GM23338 (cell line): Measurements from ENCODE around the gene DFFB. TPM values are rescaled to one million over a fixed set of nuclear protein-coding genes. Genes with fewer than 3 reads are reported as not detected.
"Not testable (repeated sequence)": the region's sequence is repeated elsewhere in the genome, so short reads cannot be mapped to it uniquely, and the experiment has no call there.

Experiments
- ATAC-seq: fragments of 200-7000 bp; cut with Tn5 transposase; 3 replicates; pipeline ENCODE4 v1.9.1; 2020
- DNase-seq: peaks from one replicate; pipeline ENCODE4 v3.0.0-alpha.2; 2015; ENCODE audit warnings: low spot score
- H2AFZ ChIP-seq: fragments of 200-600 bp; sonication (generic); 2 replicates; pipeline ENCODE4 v1.8.0; 2016; ENCODE audit warnings: antibody characterized with exemption, mild to moderate bottlenecking, moderate library complexity
- H3F3A ChIP-seq: fragments of 200-600 bp; sonication (generic); replicated peaks from 2 replicates; pipeline ENCODE4 v1.8.0; 2017; ENCODE audit warnings: antibody characterized with exemption, mixed run types, low read depth
- H3K27ac ChIP-seq: fragments of 200-600 bp; sonication (generic); 2 replicates; pipeline ENCODE4 v1.6.1; 2016; ENCODE audit warnings: low read depth
- H3K27me3 ChIP-seq: fragments of 200-600 bp; sonication (generic); 2 replicates; pipeline ENCODE4 v1.8.0; 2016; ENCODE audit warnings: mild to moderate bottlenecking, mixed run types, moderate library complexity; ENCODE audit not compliant: insufficient read depth
- H3K36me3 ChIP-seq: fragments of 200-600 bp; sonication (generic); 2 replicates; pipeline ENCODE4 v1.8.0; 2016; ENCODE audit warnings: mild to moderate bottlenecking; ENCODE audit not compliant: insufficient read depth
- H3K4me1 ChIP-seq: fragments of 200-600 bp; sonication (generic); 2 replicates; pipeline ENCODE4 v1.8.0; 2016; ENCODE audit warnings: mild to moderate bottlenecking, moderate library complexity; ENCODE audit not compliant: insufficient read depth
- H3K4me2 ChIP-seq: fragments of 200-600 bp; sonication (generic); 2 replicates; pipeline ENCODE4 v1.7.1; 2017; ENCODE audit warnings: mixed run types
- H3K4me3 ChIP-seq: fragments of 200-600 bp; sonication (generic); 2 replicates; pipeline ENCODE4 v1.6.1; 2016; ENCODE audit warnings: mixed run types
- H3K79me2 ChIP-seq: fragments of 200-600 bp; sonication (generic); replicated peaks from 2 replicates; pipeline ENCODE4 v1.8.0; 2017; ENCODE audit warnings: mild to moderate bottlenecking; ENCODE audit not compliant: insufficient read depth
- H3K9me2 ChIP-seq: fragments of 200-600 bp; sonication (generic); 2 replicates; pipeline ENCODE4 v1.8.0; 2017; ENCODE audit not compliant: insufficient read depth
- H4K20me1 ChIP-seq: fragments of 200-600 bp; sonication (generic); replicated peaks from 2 replicates; pipeline ENCODE4 v1.8.0; 2017; ENCODE audit warnings: mild to moderate bottlenecking; ENCODE audit not compliant: insufficient read depth
- H3K27ac Mint-ChIP-seq: 2 replicates; pipeline ENCODE4 v1.8.0; 2020; ENCODE audit warnings: inconsistent platforms, mild to moderate bottlenecking, moderate library complexity, mixed read lengths
- H3K27me3 Mint-ChIP-seq: 3 replicates; pipeline ENCODE4 v1.8.0; 2022; ENCODE audit warnings: low read depth, mild to moderate bottlenecking, moderate library complexity, mixed read lengths, inconsistent platforms; ENCODE audit not compliant: insufficient read depth, poor library complexity
- H3K36me3 Mint-ChIP-seq: 3 replicates; pipeline ENCODE4 v1.8.0; 2021; ENCODE audit warnings: low read depth, mild to moderate bottlenecking, inconsistent platforms, moderate library complexity, mixed read lengths
- H3K4me1 Mint-ChIP-seq: 3 replicates; pipeline ENCODE4 v1.8.0; 2020; ENCODE audit warnings: mild to moderate bottlenecking, inconsistent platforms, mixed read lengths
- H3K4me3 Mint-ChIP-seq: 3 replicates; pipeline ENCODE4 v1.8.0; 2021; ENCODE audit warnings: moderate library complexity, mild to moderate bottlenecking, inconsistent platforms, mixed read lengths
- H3K9me3 Mint-ChIP-seq: 3 replicates; pipeline ENCODE4 v1.8.0; 2020; ENCODE audit warnings: moderate library complexity, mild to moderate bottlenecking, inconsistent platforms, mixed read lengths
- CREB1 ChIP-seq: fragments of 250-450 bp; sonication (Bioruptor Pico); IDR thresholded peaks from 2 replicates; pipeline ENCODE4 v1.5.0; 2020; ENCODE audit warnings: low read depth, mild to moderate bottlenecking, moderate library complexity
- EZH2 ChIP-seq: fragments of 200-600 bp; sonication (generic); IDR thresholded peaks from one replicate; pipeline ENCODE4 v1.8.0; 2017; ENCODE audit warnings: antibody characterized with exemption, mild to moderate bottlenecking, low read depth; ENCODE audit not compliant: unreplicated experiment
- EZH2phosphoT487 ChIP-seq: fragments of 200-600 bp; sonication (generic); IDR thresholded peaks from one replicate; pipeline ENCODE4 v1.8.1; 2018; ENCODE audit warnings: antibody characterized with exemption; ENCODE audit not compliant: unreplicated experiment
- JUNB ChIP-seq: IDR thresholded peaks from one replicate; pipeline ENCODE4 v1.6.1; 2016; ENCODE audit warnings: antibody characterized with exemption; ENCODE audit not compliant: unreplicated experiment
- NANOG ChIP-seq: IDR thresholded peaks from 2 replicates; pipeline ENCODE4 v1.6.1; 2016; ENCODE audit warnings: antibody characterized with exemption, borderline replicate concordance
- POLR2AphosphoS5 ChIP-seq: IDR thresholded peaks from 2 replicates; pipeline ENCODE4 v1.6.1; 2016; ENCODE audit warnings: antibody characterized with exemption, low read depth
- STAT1 ChIP-seq: IDR thresholded peaks from one replicate; pipeline ENCODE4 v1.6.1; 2016; ENCODE audit warnings: antibody characterized with exemption; ENCODE audit not compliant: unreplicated experiment
- ZNF114 ChIP-seq: fragments of 250-450 bp; sonication (Bioruptor Pico); IDR thresholded peaks from 2 replicates; pipeline ENCODE4 v1.5.0; 2020; ENCODE audit warnings: mild to moderate bottlenecking, moderate library complexity
- polyA plus RNA-seq: library from polyadenylated mRNA; unstranded; fragments of >200 nt; fragmentation: Nextera tagmentation; extraction: Ambion mirVana; gene quantifications from 2 replicates; pipeline ENCODE4 v1.2.1, GENCODE V29; 2016
- total RNA-seq: library from RNA; depleted of rRNA; stranded (reverse); fragments of >200 nt; shearing (Covaris generic); gene quantifications from 2 replicates; pipeline ENCODE4 v1.2.3, GENCODE V29; 2014
- TF ChIP-seq, protein P1 (sequence below), 2 experiments: fragments of 200-600 bp in 1 of 2; sonication (generic) in 1 of 2; conservative IDR thresholded peaks; 2 replicates each; pipeline versions ENCODE4 v1.5.1 to v1.6.1; 2016 to 2017; ENCODE audit warnings: antibody characterized with exemption in 2 of 2, low read depth in 2 of 2, mild to moderate bottlenecking in 2 of 2, moderate library complexity in 1 of 2
- TF ChIP-seq, protein P2 (sequence below): IDR thresholded peaks from one replicate; pipeline ENCODE4 v1.6.1; 2018; ENCODE audit warnings: antibody characterized with exemption; ENCODE audit not compliant: unreplicated experiment
- TF ChIP-seq, protein P3 (sequence below): IDR thresholded peaks from 2 replicates; pipeline ENCODE4 v1.6.1; 2016; ENCODE audit warnings: antibody characterized with exemption

DFFB gene
- total and polyA plus RNA-seq, 2 experiments from 2014 or later: 6.5 to 18.1 TPM

DNA sequence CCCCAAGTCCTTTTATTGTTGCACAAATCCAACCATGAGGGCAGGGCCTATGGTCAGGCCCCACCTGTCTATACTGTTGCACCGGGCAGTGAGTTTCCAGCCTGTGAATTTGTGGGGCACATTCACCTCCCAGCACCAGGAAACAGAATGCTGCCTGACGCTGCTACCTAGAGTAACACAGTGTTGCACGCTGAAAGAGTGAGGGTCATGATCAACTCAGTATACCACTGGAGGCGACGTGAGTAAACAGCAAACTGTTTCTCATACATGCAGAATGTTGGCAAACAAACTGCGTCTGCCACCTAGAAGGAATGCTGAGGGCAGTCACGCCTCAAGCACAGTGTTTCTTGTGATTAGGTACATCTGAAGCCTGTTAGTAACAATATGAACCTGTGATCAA, 47.6 kb upstream of the DFFB start:
- no peak for ATAC-seq
- peaks cover under 1% of the 10 kb centered on the region for H3K27me3 Mint-ChIP-seq

DNA sequence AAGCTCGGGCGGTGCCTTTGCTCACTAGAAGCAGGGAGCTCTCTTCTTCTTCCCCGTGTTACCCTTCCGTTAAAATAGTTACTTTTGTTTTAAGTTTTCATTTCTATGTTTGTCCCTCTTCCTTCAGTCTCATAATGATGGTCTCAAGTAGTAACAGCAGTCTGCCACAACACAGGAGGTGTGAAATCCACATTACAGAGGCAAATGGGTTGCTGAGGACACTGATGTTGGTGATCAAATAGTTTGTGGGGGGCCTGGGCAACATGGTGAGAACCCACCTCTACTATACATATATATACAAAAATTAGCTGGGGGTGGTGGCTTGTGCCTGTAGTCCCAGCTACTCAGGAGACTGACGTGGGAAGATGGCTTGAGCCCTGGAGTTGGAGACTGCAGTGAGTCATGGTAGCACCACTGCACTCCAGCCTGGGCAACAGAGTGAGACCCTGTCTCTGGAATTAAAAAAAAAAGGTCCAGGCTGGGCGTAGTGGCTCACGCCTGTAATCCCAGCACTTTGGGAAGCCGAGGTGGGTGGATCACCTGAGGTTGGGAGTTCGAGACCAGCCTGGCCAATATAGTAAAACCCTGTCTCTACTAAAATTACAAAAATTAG, 47.0 kb upstream of the DFFB start:
- ATAC-seq, H3K36me3 ChIP-seq, H3K27ac ChIP-seq, H3K4me1 Mint-ChIP-seq, H3K4me3 Mint-ChIP-seq, H3K4me1 ChIP-seq, H3K79me2 ChIP-seq, H3K4me3 ChIP-seq, H3K4me2 ChIP-seq, H2AFZ ChIP-seq, H4K20me1 ChIP-seq, H3K27ac Mint-ChIP-seq, H3F3A ChIP-seq, DNase-seq, H3K27me3 Mint-ChIP-seq, H3K9me2 ChIP-seq, H3K27me3 ChIP-seq: not testable (repeated sequence)
- Mint-ChIP-seq H3K36me3 (peaks cover 11% of the 10 kb centered on the region), H3K9me3 (peaks cover 45% of the 10 kb centered on the region)

More for the DNA sequence above, 47.6 kb upstream of the DFFB start:
- H3F3A ChIP-seq: no peaks in the 10 kb centered on the region
- no peaks in the 10 kb centered on the region for H3K27me3 ChIP-seq
- no peaks in the 10 kb centered on the region for H3K9me2 ChIP-seq
- H3K4me1 Mint-ChIP-seq: peaks cover 6% of the 10 kb centered on the region
- H3K4me2 ChIP-seq: no peak overlapping the region
- no peak overlapping the region for H3K4me3 Mint-ChIP-seq
- H4K20me1 ChIP-seq: no peaks in the 10 kb centered on the region
- TF ChIP-seq, protein P1, sequence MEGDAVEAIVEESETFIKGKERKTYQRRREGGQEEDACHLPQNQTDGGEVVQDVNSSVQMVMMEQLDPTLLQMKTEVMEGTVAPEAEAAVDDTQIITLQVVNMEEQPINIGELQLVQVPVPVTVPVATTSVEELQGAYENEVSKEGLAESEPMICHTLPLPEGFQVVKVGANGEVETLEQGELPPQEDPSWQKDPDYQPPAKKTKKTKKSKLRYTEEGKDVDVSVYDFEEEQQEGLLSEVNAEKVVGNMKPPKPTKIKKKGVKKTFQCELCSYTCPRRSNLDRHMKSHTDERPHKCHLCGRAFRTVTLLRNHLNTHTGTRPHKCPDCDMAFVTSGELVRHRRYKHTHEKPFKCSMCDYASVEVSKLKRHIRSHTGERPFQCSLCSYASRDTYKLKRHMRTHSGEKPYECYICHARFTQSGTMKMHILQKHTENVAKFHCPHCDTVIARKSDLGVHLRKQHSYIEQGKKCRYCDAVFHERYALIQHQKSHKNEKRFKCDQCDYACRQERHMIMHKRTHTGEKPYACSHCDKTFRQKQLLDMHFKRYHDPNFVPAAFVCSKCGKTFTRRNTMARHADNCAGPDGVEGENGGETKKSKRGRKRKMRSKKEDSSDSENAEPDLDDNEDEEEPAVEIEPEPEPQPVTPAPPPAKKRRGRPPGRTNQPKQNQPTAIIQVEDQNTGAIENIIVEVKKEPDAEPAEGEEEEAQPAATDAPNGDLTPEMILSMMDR (conservative IDR thresholded peaks at IDR 0.05; ENCODE audit: low read depth in 2 of 2): no peak
- TF ChIP-seq JUNB (no peak), CREB1 (CRISPR knock-in tag) (no peak), EZH2 (no peak), EZH2phosphoT487 (no peak), POLR2AphosphoS5 (no peak)
- no peaks in the 10 kb centered on the region for H3K36me3 ChIP-seq
- no peak overlapping the region for H2AFZ ChIP-seq
- H3K79me2 ChIP-seq: no peaks in the 10 kb centered on the region
- H3K4me1 ChIP-seq: no peaks in the 10 kb centered on the region
- no peak overlapping the region for H3K27ac Mint-ChIP-seq
- peaks cover 50% of the 10 kb centered on the region for H3K9me3 Mint-ChIP-seq
- H3K4me3 ChIP-seq: no peak overlapping the region
- H3K27ac ChIP-seq: no peak overlapping the region
- peaks cover 11% of the 10 kb centered on the region for H3K36me3 Mint-ChIP-seq
- DNase-seq: no peak

DNA sequence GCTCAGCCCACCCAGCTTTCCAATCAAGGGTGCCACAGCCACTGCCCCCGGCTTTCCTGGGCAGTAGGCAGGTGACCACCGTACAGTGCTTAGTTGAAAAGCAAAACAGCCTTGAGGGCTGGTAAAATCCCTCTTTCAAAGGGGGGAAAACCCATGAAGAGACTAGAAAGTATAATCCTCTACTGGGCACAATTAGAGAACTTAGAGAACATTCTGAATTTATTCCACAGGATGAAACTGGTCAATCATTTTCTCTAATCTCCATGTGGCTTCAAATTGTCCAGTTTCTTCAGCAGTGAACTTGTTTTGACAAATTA, 45.7 kb upstream of the DFFB start:
- Histone ChIP-seq H3K9me2 (no peaks in the 10 kb centered on the region), H3K36me3 (no peaks in the 10 kb centered on the region), H3K4me1 (no peaks in the 10 kb centered on the region), H4K20me1 (no peaks in the 10 kb centered on the region), H3K79me2 (no peaks in the 10 kb centered on the region), H3K4me2 (no peak overlapping the region), H3F3A (no peaks in the 10 kb centered on the region), H3K27ac (no peak overlapping the region), H3K4me3 (no peak overlapping the region), H2AFZ (no peak overlapping the region), H3K27me3 (no peaks in the 10 kb centered on the region)
- no peak for DNase-seq
- Mint-ChIP-seq H3K27ac (no peak overlapping the region), H3K27me3 (peaks cover 3% of the 10 kb centered on the region), H3K9me3 (peaks cover 32% of the 10 kb centered on the region), H3K4me1 (peaks cover 6% of the 10 kb centered on the region), H3K36me3 (peaks cover 7% of the 10 kb centered on the region; the same call in 2 of the 3 replicates), H3K4me3 (no peak overlapping the region)
- no peak for ATAC-seq
- TF ChIP-seq STAT1 (no peak), POLR2AphosphoS5 (no peak), ZNF114 (CRISPR knock-in tag) (no peak), CREB1 (CRISPR knock-in tag) (no peak), NANOG (no peak), JUNB (no peak)
- TF ChIP-seq, protein P2, sequence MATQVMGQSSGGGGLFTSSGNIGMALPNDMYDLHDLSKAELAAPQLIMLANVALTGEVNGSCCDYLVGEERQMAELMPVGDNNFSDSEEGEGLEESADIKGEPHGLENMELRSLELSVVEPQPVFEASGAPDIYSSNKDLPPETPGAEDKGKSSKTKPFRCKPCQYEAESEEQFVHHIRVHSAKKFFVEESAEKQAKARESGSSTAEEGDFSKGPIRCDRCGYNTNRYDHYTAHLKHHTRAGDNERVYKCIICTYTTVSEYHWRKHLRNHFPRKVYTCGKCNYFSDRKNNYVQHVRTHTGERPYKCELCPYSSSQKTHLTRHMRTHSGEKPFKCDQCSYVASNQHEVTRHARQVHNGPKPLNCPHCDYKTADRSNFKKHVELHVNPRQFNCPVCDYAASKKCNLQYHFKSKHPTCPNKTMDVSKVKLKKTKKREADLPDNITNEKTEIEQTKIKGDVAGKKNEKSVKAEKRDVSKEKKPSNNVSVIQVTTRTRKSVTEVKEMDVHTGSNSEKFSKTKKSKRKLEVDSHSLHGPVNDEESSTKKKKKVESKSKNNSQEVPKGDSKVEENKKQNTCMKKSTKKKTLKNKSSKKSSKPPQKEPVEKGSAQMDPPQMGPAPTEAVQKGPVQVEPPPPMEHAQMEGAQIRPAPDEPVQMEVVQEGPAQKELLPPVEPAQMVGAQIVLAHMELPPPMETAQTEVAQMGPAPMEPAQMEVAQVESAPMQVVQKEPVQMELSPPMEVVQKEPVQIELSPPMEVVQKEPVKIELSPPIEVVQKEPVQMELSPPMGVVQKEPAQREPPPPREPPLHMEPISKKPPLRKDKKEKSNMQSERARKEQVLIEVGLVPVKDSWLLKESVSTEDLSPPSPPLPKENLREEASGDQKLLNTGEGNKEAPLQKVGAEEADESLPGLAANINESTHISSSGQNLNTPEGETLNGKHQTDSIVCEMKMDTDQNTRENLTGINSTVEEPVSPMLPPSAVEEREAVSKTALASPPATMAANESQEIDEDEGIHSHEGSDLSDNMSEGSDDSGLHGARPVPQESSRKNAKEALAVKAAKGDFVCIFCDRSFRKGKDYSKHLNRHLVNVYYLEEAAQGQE: no peak
- TF ChIP-seq, protein P3, sequence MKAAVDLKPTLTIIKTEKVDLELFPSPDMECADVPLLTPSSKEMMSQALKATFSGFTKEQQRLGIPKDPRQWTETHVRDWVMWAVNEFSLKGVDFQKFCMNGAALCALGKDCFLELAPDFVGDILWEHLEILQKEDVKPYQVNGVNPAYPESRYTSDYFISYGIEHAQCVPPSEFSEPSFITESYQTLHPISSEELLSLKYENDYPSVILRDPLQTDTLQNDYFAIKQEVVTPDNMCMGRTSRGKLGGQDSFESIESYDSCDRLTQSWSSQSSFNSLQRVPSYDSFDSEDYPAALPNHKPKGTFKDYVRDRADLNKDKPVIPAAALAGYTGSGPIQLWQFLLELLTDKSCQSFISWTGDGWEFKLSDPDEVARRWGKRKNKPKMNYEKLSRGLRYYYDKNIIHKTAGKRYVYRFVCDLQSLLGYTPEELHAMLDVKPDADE: no peak
